ENCODE data around the gene CNGB1. TPM values are rescaled to one million over a fixed set of nuclear protein-coding genes. Genes with fewer than 3 reads are reported as not detected.

CNGB1 gene
- total and polyA plus RNA-seq, 4 donors = under 0.01 TPM; not detected in 2

DNA sequence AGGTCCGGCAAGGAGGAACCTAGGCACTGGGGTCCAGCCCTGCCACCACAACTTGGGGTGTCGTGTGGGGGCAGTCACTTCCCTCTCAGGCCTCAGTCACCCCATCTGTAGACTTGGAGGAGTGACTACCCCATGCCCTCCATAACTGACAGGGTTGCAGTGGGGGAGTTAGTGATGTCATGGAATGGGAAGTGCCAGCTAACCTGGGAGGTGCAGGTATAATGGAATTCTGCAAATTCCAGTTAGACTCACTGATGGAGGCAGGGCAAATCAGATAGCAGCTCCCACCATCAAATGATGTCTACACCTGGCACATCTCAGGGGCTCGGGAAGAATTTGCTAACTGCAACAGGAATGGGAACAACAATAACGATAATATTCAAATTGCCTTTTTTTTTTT, 72.9 kb downstream of the CNGB1 start:
- 86% methylated on average over 4 of the region's 4 CpGs for WGBS
- TF ChIP-seq, protein P1, sequence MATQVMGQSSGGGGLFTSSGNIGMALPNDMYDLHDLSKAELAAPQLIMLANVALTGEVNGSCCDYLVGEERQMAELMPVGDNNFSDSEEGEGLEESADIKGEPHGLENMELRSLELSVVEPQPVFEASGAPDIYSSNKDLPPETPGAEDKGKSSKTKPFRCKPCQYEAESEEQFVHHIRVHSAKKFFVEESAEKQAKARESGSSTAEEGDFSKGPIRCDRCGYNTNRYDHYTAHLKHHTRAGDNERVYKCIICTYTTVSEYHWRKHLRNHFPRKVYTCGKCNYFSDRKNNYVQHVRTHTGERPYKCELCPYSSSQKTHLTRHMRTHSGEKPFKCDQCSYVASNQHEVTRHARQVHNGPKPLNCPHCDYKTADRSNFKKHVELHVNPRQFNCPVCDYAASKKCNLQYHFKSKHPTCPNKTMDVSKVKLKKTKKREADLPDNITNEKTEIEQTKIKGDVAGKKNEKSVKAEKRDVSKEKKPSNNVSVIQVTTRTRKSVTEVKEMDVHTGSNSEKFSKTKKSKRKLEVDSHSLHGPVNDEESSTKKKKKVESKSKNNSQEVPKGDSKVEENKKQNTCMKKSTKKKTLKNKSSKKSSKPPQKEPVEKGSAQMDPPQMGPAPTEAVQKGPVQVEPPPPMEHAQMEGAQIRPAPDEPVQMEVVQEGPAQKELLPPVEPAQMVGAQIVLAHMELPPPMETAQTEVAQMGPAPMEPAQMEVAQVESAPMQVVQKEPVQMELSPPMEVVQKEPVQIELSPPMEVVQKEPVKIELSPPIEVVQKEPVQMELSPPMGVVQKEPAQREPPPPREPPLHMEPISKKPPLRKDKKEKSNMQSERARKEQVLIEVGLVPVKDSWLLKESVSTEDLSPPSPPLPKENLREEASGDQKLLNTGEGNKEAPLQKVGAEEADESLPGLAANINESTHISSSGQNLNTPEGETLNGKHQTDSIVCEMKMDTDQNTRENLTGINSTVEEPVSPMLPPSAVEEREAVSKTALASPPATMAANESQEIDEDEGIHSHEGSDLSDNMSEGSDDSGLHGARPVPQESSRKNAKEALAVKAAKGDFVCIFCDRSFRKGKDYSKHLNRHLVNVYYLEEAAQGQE (IDR thresholded peaks at IDR 0.05) = no peak
- TF ChIP-seq, protein P2, sequence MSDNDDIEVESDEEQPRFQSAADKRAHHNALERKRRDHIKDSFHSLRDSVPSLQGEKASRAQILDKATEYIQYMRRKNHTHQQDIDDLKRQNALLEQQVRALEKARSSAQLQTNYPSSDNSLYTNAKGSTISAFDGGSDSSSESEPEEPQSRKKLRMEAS (IDR thresholded peaks at IDR 0.05) = no peak
- TF ChIP-seq YY1 (IDR thresholded peaks at IDR 0.05) (no peak), FOXA1 (IDR thresholded peaks at IDR 0.05) (no peak), RXRA (IDR thresholded peaks at IDR 0.05) (no peak), RAD21 (IDR thresholded peaks at IDR 0.05) (no peak), NR2F2 (IDR thresholded peaks at IDR 0.05) (no peak), TAF1 (conservative IDR thresholded peaks at IDR 0.05) (no peak), GABPA (IDR thresholded peaks at IDR 0.05 in 1 of 2, conservative IDR thresholded peaks at IDR 0.05 in 1 of 2) (no peak), JUND (IDR thresholded peaks at IDR 0.05) (no peak), EGR1 (IDR thresholded peaks at IDR 0.05; ENCODE audit: low read depth in 2 of 2) (no peak), SP1 (IDR thresholded peaks at IDR 0.05) (no peak), FOXA2 (IDR thresholded peaks at IDR 0.05) (no peak), HNF4A (conservative IDR thresholded peaks at IDR 0.05) (no peak), HNF4G (IDR thresholded peaks at IDR 0.05) (no peak)
- TF ChIP-seq, protein P3, sequence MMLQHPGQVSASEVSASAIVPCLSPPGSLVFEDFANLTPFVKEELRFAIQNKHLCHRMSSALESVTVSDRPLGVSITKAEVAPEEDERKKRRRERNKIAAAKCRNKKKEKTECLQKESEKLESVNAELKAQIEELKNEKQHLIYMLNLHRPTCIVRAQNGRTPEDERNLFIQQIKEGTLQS (IDR thresholded peaks at IDR 0.05) = no peak
- TF ChIP-seq, protein P4, sequence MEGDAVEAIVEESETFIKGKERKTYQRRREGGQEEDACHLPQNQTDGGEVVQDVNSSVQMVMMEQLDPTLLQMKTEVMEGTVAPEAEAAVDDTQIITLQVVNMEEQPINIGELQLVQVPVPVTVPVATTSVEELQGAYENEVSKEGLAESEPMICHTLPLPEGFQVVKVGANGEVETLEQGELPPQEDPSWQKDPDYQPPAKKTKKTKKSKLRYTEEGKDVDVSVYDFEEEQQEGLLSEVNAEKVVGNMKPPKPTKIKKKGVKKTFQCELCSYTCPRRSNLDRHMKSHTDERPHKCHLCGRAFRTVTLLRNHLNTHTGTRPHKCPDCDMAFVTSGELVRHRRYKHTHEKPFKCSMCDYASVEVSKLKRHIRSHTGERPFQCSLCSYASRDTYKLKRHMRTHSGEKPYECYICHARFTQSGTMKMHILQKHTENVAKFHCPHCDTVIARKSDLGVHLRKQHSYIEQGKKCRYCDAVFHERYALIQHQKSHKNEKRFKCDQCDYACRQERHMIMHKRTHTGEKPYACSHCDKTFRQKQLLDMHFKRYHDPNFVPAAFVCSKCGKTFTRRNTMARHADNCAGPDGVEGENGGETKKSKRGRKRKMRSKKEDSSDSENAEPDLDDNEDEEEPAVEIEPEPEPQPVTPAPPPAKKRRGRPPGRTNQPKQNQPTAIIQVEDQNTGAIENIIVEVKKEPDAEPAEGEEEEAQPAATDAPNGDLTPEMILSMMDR (IDR thresholded peaks at IDR 0.05; ENCODE audit: low read depth, low read length, missing input control) = no peak
- TF ChIP-seq, protein P5, sequence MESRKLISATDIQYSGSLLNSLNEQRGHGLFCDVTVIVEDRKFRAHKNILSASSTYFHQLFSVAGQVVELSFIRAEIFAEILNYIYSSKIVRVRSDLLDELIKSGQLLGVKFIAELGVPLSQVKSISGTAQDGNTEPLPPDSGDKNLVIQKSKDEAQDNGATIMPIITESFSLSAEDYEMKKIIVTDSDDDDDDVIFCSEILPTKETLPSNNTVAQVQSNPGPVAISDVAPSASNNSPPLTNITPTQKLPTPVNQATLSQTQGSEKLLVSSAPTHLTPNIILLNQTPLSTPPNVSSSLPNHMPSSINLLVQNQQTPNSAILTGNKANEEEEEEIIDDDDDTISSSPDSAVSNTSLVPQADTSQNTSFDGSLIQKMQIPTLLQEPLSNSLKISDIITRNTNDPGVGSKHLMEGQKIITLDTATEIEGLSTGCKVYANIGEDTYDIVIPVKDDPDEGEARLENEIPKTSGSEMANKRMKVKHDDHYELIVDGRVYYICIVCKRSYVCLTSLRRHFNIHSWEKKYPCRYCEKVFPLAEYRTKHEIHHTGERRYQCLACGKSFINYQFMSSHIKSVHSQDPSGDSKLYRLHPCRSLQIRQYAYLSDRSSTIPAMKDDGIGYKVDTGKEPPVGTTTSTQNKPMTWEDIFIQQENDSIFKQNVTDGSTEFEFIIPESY (IDR thresholded peaks at IDR 0.05) = no peak
- Histone ChIP-seq H3K4me3 (ENCODE audit: low read depth in 1 of 3, low read length in 3 of 3) (no peak overlapping the region), H3K9ac (ENCODE audit: low read depth in 1 of 2, low read length in 2 of 2) (no peak overlapping the region), H3K36me3 (ENCODE audit: control insufficient read depth in 4 of 4, insufficient read depth in 3 of 4, low read depth in 1 of 4, low read length in 3 of 4) (no peaks in the 10 kb centered on the region), H3K27ac (ENCODE audit: low read depth in 1 of 2, low read length in 2 of 2) (no peak overlapping the region), H3K27me3 (ENCODE audit: control insufficient read depth in 4 of 4, insufficient read depth in 4 of 4, low read length in 3 of 4) (no peaks in the 10 kb centered on the region), H3K4me1 (ENCODE audit: control insufficient read depth in 4 of 4, insufficient read depth in 4 of 4, low read length in 3 of 4) (peaks cover 3 to 33% (median 18%) of the 10 kb centered on the region in 4 donors), H3K9me3 (ENCODE audit: control insufficient read depth in 4 of 4, low read length in 3 of 4) (no peaks in the 10 kb centered on the region)
- DNase-seq (ENCODE audit: low spot score) = no peak

All from liver (tissue), 9 donors.